ENCODE measurements around the gene IST1.

Gene IST1

DNA sequence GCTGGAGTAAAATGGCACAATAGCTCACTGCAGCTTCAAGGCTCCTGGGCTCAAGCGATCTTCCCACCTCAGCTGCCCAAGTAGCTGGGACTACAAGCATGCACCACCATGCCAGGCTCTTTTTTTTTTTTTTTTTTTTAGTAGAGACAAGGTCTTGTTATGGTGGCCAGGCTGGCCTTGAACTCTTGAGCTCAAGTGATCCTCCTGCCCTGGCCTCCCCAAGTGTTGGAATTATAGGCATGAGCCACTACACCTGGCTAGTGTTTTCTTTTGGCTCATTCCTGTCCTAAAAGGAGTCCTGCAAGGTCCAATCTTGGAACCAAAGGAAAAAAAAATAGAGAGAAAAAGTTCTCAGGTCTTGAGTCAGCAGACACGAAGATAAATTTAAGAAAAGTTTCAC lies 74.0 kb downstream of the IST1 start:
- no peak for DNase-seq

DNA sequence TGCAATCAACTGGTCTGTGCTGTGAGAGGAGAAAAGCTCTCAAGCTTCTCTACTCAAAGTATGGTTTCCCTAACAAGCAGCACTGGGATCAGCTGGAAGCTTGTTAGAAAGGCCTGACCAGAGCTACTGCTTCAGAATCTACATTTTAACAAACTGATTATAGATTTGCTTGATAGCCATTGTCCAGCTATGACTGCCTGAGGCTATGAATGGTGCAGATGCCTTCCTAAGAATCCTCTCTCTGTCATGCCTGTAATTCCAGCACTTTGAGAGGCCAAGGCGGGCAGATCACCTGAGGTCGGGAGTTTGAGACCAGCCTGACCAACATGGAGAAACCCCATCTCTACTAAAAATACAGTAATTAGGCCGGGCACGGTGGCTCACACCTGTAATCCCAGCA lies 76.2 kb downstream of the IST1 start:
- DNase-seq, result no peak

DNA sequence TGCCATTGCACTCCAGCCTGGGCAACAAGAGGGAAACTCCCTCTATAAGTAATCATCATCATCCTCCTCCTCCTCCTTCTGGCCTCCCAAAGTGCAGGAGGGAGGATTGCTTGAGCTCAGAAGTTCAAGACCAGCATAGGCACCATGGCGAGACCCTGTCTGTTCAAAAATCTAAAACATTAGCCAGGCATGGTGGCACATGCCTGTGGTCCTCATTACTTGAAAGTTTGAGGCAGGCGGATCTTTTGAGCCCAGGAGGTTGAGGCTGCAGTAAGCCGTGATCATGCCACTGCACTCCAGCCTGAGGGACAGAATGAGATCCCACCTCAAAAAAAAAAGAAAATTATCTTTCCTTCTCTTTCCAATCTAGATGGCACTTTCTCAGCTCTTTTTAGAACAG lies 77.0 kb downstream of the IST1 start:
- no peak for DNase-seq

DNA sequence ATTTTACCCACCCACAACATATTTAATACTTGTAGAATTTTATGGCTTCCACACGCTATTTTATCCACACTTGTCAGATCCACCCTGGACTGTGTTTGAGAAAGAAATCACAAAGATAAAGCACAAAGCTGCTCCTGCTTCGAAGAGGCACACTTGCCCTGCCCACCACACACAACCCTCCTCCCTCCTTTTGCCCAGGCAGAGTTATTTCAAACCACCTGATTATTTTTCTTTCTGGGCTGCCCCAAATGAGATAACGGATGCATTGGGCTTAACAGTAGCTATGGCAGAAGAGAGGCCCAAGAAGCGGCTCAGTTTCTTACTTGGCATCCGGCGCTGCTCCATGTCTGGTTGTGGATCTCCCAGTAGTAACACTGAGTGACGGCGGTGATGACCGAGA lies 77.7 kb downstream of the IST1 start:
- no peak for DNase-seq

DNA sequence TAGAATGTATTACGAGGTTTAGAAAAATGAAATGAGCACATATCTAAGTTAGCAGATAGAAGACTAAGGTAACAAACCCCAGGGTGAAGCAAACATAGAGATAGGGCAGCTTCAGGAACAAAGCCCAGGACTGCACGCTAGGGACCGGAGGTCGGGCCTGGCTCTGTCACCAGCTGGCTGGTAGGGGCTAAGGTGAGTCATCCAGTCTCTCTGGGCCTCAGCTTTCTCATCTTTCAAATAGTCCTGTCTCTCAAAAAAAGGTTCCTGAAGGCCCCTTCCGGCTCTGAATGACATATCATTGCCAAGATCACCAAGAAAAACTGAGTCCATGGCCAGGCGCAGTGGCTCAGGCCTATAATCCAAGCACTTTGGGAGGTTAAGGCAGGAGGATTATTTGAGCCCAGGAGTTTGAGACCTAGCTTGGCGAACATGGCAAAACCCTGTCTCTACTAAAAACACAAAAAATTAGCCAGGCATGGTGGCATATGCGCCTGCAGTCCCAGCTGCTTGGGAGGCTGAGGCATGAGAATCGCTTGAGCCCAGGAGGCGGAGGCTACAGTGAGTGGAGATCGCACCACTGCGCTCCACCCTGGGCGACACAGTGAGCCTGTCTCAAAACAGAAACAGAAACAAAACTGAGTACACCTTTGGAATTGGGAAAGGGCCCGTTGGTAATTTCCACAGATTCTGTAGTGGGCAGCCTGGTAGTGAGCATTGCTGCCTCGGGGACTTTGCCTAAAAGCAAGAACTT lies 78.9 kb downstream of the IST1 start:
- DNase-seq, result no peak
